GM19043 (cell line): Measurements from ENCODE around the gene UBQLN4.
"Not testable (repeated sequence)": the region's sequence is repeated elsewhere in the genome, so short reads cannot be mapped to it uniquely, and the experiment has no call there.

Experiments
- ATAC-seq: cut with Tn5 transposase; IDR thresholded peaks from one replicate; pipeline ENCODE4 v1.9.1; 2021; ENCODE audit warnings: low read depth; ENCODE audit not compliant: unreplicated experiment

The UBQLN4 gene

DNA sequence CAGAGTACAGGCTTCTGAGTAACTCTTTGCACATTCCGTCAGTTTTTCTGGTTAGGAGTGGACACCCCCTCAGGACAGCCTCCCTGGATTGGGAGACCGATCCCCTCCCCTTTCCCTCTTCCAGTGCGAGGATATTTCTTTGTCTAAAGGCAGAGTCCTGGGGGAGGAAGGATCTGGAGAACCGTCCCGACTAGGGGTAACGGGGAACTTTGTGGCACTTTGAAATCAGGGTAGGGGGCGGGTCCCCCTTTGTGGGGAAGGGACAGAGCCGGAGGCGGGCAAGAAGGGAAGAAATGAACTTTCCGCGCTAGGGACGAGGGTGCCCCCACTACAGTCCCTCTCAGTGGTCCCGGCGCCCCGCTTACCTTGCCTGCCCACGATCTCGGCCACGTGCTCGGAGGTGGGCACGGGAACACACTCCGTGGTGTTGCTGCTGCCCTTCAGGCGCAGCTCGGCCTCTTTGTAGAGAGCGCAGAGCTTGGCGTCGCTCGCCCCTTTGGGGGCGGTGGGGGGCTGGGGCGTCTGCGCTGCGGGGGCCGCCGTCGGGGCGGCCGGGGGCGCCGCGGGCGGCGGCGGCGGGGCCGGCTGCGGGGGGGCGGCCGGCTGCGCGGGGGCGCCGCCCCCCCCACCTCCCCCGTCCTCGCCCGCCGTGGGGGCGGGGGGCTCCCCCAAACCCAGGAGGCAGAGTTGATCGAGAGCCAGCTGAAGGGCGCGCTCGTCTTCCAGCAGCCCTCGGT, 27.8 kb upstream of the UBQLN4 start:
- no peak for ATAC-seq

DNA sequence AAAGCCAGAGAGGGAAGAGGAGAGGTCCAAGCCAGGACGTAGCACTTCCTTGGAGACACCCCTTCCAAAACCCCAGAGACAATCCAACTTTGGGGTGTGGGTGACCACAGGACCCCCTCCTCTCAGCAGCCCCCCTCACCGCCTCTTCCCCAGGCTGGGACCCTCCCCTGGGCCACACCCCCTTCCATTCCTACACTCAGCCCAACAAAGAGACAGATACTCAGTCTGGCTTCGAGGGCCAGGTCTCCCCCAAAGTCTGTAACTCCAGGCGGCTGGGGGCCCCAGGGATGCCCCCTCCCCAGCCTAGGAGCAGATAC, 27.2 kb upstream of the UBQLN4 start:
- no peak for ATAC-seq

DNA sequence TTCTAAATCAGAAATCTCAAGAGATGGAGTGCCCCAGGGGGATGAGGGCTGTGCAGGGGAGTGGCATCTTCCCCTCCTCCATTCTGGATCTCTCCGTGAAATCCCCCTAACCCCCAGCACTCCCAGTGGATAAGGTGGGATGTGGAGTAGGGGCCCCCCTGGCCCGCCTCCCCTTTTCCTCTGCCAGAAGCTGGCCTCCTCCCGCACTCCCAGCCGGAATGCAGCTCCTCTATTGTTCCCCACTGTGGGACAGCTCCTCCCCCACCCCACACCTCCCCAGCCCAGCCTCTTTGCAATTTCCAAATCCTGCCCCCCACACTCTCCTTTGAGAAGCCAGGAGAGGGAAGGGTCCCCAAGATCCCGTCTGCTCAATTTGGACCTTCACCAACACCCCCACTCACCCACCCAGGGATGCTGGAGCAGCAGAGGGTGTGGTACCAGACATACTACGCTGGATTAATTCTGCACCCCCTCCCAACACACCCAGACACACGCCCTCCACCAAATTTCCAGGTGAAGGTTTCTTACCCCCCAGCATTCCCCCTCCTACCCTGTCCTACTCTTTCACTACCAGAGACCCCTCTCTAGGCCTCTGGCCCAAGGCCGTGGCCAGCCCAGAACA, 26.8 kb upstream of the UBQLN4 start:
- ATAC-seq: no peak

- ATAC-seq: no peak
These were observed 26.2 kb upstream of the UBQLN4 start for GRCh38 chr1:156079762-156080161.

DNA sequence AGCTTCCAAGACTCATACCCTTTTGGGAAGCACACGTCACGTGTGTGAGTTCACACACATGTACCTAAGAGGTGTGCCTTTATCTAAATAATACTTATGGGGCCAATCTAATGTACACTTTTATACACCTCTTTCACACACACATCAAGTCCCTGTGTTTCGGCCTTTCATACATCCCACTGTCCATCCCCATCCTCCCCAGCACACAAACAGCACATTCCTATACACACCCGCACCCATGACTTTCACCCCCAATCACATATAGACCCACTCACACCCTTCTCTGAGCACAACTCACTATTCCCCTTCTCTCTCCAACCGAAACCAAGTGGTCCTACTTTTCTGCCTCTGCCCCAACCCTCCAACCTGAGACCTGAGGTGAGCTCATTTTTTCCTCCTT, 25.1 kb upstream of the UBQLN4 start:
- ATAC-seq: no peak

DNA sequence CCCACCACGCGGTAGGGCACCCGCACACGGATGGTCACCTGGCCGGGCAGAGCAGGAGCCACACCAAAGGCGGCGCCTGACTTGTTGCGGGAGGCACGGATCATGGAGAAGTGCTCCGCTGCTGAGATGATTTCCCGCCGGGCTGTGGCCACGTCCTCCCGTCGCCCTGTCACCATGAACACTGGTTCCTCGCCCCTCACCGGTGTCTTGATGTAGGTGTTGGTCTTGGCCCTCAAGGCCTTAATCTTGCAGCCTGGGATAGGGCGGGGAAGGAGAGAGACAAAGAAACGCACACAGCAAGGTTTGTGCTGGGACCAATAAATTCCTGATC, 23.8 kb upstream of the UBQLN4 start:
- ATAC-seq: no peak

- ATAC-seq: peak; percentile 79
These were observed 23.2 kb upstream of the UBQLN4 start for GRCh38 chr1:156076609-156077429.

DNA sequence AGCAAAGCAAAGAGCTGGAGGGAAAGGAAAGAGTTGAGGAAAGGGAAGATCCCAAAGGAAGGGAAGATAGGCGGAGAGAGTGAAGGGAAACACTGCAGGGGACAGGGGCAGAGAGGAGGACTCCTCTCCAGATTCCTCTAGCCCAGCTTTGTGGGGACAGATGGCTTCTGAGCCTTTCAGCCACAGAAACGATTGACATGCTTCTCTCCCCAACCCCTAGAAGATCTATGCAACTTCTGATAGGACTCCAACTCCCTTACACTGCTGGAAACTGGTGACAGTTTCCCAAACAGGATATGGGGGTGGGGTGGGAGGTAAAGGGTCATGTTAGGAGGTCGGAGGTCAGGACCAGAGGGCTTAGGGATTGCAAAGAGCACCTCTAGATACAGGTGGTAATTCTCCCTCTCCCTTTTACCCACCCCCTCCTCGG, 22.2 kb upstream of the UBQLN4 start:
- ATAC-seq: no peak

- no peak for ATAC-seq
These were observed 21.6 kb upstream of the UBQLN4 start for GRCh38 chr1:156075162-156075561.

GRCh38 chr1:156074661-156075060, 21.1 kb upstream of the UBQLN4 start:
- no peak for ATAC-seq

DNA sequence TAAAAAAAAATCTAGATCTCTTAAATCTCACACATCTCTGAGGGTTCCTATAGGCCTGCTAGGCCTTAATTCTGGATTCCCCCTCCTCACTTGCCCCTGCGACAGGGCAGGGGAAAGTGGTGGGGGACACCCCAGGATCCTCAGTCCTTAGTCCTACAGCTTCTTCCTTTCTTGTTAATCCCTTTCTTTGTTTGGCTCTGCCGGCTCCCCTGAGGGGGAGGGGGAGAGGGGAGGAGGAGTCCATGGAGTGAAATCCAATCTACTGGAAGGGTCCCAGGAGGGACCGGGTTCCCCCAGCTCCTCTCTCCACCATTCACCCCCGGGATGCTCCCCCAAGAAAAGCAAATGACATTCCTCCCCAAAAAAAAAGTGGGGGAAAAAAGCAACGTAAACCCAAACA, 20.1 kb upstream of the UBQLN4 start:
- no peak for ATAC-seq

- no peak for ATAC-seq
These were observed 19.6 kb upstream of the UBQLN4 start for GRCh38 chr1:156073110-156073687.

DNA sequence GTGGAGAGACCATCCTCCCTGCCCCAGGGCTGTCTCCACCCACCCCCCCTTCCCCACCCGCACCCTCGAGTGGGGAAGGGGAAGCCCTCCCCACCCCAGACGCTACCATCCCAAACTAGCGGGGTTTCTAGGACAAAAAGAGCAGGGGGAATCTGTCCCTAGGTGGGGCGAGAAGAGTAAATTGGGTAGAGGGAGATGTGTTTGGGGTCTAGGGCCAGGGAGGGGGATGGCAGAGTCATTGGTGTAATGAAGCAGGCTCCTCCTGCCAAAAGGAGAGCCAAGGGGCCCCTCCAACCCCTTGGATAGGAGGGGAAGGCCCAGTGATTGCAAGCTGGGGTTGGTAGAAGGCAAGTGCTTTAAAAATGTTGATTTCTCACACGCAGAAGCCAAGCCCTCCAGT, 18.7 kb upstream of the UBQLN4 start:
- no peak for ATAC-seq

DNA sequence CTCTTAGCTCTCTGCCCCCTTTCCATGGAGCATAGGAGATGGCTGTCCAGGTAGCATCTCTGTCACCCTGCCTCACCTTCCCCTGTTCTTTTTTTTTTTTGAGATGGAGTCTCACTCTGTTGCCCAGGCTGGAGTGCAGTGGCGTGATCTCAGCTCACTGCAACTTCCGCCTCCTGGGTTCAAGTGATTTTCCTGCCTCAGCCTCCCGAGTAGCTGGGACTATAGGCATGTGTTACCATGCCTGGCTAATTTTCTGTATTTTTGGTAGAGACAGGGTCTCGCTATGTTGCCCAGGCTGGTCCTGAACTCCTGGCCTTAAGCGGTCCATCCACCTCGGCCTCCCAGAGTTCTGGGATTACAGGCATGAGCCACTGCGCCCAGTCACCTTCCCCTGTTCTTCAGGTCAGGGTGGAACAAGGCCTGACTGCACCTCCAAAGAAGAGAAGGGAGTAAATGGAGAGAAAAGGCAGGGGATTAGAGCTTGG, 17.8 kb upstream of the UBQLN4 start:
- ATAC-seq: not testable (repeated sequence)

DNA sequence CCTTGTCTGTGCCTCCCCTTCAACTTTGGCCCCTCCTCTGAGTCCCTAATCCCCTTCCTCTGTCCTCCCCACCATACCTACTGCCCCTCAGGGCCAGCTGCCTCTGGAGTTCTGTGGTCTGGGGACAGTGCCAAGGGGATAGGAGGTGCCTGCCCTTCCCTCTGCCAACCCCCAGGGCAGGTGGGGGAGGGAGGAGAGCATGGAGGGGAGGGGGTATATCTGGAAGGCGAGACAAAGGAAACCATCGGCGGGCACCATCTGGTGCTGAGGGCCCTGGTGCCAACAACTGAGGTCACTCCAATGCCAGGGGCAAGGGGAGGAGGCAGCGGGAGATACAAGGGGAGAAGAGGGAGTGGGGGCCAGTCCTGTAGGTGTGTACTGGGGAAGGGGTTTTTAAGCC, 16.9 kb upstream of the UBQLN4 start:
- ATAC-seq: no peak

GRCh38 chr1:156069490-156070455, 16.2 kb upstream of the UBQLN4 start:
- ATAC-seq: no peak

GRCh38 chr1:156067262-156067661, 13.7 kb upstream of the UBQLN4 start:
- no peak for ATAC-seq

GRCh38 chr1:156065871-156066270, 12.3 kb upstream of the UBQLN4 start:
- ATAC-seq: no peak

GRCh38 chr1:156065212-156065611, 11.6 kb upstream of the UBQLN4 start:
- no peak for ATAC-seq

- ATAC-seq: no peak
These were observed 11.0 kb upstream of the UBQLN4 start for GRCh38 chr1:156064615-156065014.
